ENCODE measurements around the gene PRKCH. TPM values are rescaled to one million over a fixed set of nuclear protein-coding genes. Genes with fewer than 3 reads are reported as not detected.

PRKCH gene
- total RNA-seq, 1 donor from 2014 or later: 74.4 TPM

DNA sequence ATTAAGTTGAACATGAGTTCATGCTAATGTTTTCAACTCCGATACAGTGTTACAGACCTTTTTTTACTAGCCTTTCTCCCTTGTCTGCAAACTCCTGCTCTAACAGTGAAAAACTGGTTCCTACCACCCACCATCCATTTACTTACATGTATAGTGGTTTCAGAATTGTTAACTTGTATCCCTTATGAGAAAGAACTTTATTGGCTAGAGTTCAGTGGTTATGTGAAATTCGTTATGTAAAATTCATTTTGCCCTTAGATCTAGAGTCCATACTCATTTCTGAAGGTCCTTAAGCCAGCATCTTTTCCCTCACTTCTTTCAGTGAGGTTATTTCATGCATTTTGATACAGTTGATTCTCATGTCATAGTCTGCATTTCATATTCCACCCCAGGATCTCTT is 51.0 kb downstream of the PRKCH start:
- no peak for DNase-seq
- H3K9me3 ChIP-seq: peaks cover 5% of the 10 kb centered on the region
- H3K4me1 ChIP-seq: peaks cover 28% of the 10 kb centered on the region
- no peaks in the 10 kb centered on the region for H3K36me3 ChIP-seq
- no peak overlapping the region for H3K27ac ChIP-seq
- no peak for ATAC-seq
- intact Hi-C loops (cut with DNase I): no loop called here
- H3K4me3 ChIP-seq: no peak overlapping the region
- TF ChIP-seq, protein P1, sequence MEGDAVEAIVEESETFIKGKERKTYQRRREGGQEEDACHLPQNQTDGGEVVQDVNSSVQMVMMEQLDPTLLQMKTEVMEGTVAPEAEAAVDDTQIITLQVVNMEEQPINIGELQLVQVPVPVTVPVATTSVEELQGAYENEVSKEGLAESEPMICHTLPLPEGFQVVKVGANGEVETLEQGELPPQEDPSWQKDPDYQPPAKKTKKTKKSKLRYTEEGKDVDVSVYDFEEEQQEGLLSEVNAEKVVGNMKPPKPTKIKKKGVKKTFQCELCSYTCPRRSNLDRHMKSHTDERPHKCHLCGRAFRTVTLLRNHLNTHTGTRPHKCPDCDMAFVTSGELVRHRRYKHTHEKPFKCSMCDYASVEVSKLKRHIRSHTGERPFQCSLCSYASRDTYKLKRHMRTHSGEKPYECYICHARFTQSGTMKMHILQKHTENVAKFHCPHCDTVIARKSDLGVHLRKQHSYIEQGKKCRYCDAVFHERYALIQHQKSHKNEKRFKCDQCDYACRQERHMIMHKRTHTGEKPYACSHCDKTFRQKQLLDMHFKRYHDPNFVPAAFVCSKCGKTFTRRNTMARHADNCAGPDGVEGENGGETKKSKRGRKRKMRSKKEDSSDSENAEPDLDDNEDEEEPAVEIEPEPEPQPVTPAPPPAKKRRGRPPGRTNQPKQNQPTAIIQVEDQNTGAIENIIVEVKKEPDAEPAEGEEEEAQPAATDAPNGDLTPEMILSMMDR (IDR thresholded peaks at IDR 0.05): no peak
- H3K27me3 ChIP-seq: no peaks in the 10 kb centered on the region

DNA sequence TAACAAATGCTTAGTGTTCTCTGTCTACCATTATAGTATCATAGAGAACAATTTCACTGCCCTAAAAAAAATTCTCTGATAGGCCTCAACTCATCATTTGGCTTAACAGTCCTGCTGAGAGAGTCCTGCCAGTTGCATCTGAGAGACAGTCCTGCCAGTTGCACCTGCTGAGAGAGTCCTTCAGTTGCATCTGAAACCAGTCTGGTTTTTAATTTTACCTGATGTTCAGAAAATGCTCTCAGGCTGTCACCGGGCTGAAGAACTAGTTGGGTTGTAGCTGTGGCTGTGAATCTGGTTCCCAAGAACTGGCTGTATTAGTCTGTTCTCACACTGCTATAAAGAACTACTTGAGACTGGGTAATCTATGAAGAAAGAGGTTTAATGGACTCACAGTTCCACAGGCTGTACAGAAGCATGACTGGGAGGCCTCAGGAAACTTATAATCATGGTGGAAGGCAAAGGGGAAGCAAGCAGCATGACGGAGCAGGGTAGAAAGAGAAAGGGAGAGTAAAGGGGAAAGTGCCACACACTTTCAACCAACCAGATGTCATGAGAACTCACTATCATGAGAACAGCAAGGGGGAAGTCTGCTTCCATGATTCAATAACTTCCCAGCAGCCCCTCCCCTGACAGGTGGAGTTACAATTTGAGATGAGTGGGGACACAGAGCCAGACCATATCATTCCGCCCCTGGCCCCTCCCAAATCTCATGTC is 51.6 kb downstream of the PRKCH start:
- Histone ChIP-seq H3K27ac (no peak overlapping the region), H3K9me3 (peaks cover 5% of the 10 kb centered on the region), H3K36me3 (no peaks in the 10 kb centered on the region), H3K4me1 (peaks cover 25% of the 10 kb centered on the region), H3K4me3 (no peak overlapping the region), H3K27me3 (no peaks in the 10 kb centered on the region)
- ATAC-seq (peak; percentile 40), DNase-seq (no peak)
- TF ChIP-seq, protein P1 (IDR thresholded peaks at IDR 0.05): no peak
- intact Hi-C loops (cut with DNase I): no loop called here

DNA sequence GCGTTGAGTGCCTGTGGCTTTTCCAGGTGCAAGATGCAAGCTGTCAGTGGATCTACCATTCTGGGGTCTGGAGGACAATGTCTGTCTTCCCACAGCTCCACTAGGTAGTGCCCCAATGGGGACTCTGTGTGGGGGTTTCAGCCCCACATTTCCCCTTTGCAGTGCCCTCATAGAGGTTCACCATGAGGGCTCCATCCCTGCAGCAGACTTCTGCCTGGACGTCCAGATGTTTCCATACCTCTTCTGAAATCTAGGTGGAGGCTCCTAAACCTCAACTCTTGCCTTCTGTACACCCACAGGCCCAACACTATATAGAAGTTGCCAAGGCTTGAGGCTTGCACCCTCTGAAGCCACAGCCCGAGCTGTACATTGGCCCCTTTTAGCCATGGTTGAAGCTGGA is 52.9 kb downstream of the PRKCH start:
- no peak for ATAC-seq
- Histone ChIP-seq H3K4me1 (peaks cover 13% of the 10 kb centered on the region), H3K36me3 (no peaks in the 10 kb centered on the region), H3K27ac (no peak overlapping the region), H3K9me3 (peaks cover 5% of the 10 kb centered on the region), H3K4me3 (no peak overlapping the region), H3K27me3 (no peaks in the 10 kb centered on the region)
- intact Hi-C loops (cut with DNase I): no loop called here
- TF ChIP-seq, protein P1 (IDR thresholded peaks at IDR 0.05): no peak
- DNase-seq: no peak

DNA sequence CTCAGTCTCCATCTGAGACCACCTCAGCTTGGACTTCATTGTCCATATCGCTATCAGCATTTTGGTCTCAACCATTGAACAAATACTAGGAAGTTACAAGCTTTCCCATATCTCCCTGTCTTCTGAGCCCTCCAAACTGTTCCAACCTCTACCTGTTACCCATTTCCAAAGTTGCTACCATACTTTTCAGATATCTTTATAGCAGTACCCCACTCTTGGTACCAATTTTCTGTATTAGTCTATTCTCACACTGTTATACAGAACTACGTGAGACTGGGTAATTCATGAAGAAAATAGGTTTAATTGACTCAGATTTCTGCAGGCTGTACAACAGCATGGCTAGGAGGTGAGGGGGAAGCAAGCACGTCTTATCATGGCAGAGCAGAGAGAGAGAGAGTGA is 53.8 kb downstream of the PRKCH start:
- Histone ChIP-seq H3K27me3 (no peaks in the 10 kb centered on the region), H3K4me3 (no peak overlapping the region), H3K4me1 (peaks cover 5% of the 10 kb centered on the region), H3K9me3 (peaks cover 5% of the 10 kb centered on the region), H3K27ac (no peak overlapping the region), H3K36me3 (no peaks in the 10 kb centered on the region)
- intact Hi-C loops (cut with DNase I): no loop called here
- TF ChIP-seq, protein P1 (IDR thresholded peaks at IDR 0.05): no peak
- ATAC-seq (no peak), DNase-seq (no peak)

DNA sequence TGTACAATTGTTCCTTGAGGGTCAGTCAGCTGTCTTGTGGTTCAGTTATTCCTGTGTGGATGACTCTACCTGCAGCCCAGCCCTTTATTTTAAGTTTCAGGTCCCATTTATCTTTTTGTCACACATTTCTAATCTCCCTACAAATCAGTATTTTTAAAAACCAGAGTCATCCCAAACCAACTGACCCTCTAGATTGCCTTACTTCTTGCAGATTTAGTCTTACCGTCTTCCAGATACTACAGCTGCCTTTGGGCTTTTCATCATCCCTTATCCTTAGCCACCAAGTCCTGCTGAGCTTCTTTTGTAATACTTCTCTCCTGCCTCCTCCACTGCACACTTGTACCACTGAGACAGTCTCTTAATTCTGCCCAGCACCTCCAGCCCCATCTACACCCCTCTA is 54.9 kb downstream of the PRKCH start:
- H3K27me3 ChIP-seq: no peaks in the 10 kb centered on the region
- H3K36me3 ChIP-seq: no peaks in the 10 kb centered on the region
- DNase-seq (no peak), ATAC-seq (no peak)
- intact Hi-C loops (cut with DNase I): no loop called here
- peaks cover 5% of the 10 kb centered on the region for H3K9me3 ChIP-seq
- peaks cover under 1% of the 10 kb centered on the region for H3K4me1 ChIP-seq
- no peak overlapping the region for H3K4me3 ChIP-seq
- TF ChIP-seq, protein P1 (IDR thresholded peaks at IDR 0.05): no peak
- H3K27ac ChIP-seq: no peak overlapping the region

DNA sequence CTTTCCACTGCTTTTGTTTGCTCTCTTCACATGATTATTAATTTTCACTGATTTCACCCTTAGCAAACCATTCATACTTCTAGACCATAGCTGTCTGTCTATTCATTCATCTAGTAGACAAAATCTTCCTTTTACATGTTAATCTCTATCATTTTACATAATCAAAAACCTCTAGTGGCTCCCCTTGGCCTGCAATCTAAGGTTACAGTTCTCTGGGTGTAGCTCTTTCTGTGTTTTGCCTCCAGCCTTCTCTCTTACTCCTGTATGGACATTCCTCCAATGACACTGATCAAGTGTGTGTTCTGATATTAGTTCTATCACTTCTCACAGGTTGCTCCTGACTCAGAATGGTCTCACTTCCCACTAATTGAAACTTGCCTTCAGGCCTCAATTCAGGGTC is 56.4 kb downstream of the PRKCH start:
- no peak for ATAC-seq
- Histone ChIP-seq H3K4me3 (no peak overlapping the region), H3K27me3 (no peaks in the 10 kb centered on the region), H3K4me1 (peaks cover 13% of the 10 kb centered on the region), H3K27ac (no peak overlapping the region), H3K9me3 (peaks cover 5% of the 10 kb centered on the region), H3K36me3 (no peaks in the 10 kb centered on the region)
- DNase-seq: no peak
- TF ChIP-seq, protein P1 (IDR thresholded peaks at IDR 0.05): no peak
- intact Hi-C loops (cut with DNase I): no loop called here
